Endothelial cell of hepatic sinusoid (primary cell): ENCODE measurements around the gene CEP41.

Experiments used
- in situ Hi-C: cut with HindIII; loops from 2 replicates; pipeline ENCODE4 v1.10.0; 2017; ENCODE audit warnings: low sequenced_read_pairs

The CEP41 gene

GRCh38 chr7:130372402-130373165, 68.2 kb downstream of the CEP41 start:
- in situ Hi-C loops = no loop called here

GRCh38 chr7:130371046-130371445, 69.8 kb downstream of the CEP41 start:
- in situ Hi-C loops = no loop called here

GRCh38 chr7:130369831-130370550, 70.8 kb downstream of the CEP41 start:
- in situ Hi-C loops = no loop called here

- in situ Hi-C loops = no loop called here
Observed at GRCh38 chr7:130369110-130369711, 71.6 kb downstream of the CEP41 start.

- in situ Hi-C loops = no loop called here
Observed at GRCh38 chr7:130367836-130368746, 72.7 kb downstream of the CEP41 start.

- in situ Hi-C loops = no loop called here
Observed at GRCh38 chr7:130367088-130367755, 73.6 kb downstream of the CEP41 start.

- in situ Hi-C loops = no loop called here
Observed at GRCh38 chr7:130366564-130366963, 74.3 kb downstream of the CEP41 start.

GRCh38 chr7:130365511-130366441, 75.0 kb downstream of the CEP41 start:
- in situ Hi-C loops = no loop called here

GRCh38 chr7:130365088-130365487, 75.7 kb downstream of the CEP41 start:
- in situ Hi-C loops = no loop called here

GRCh38 chr7:130364451-130364850, 76.4 kb downstream of the CEP41 start:
- in situ Hi-C loops = no loop called here

- in situ Hi-C loops = no loop called here
Observed at GRCh38 chr7:130363026-130363847, 77.6 kb downstream of the CEP41 start.

GRCh38 chr7:130362251-130362816, 78.5 kb downstream of the CEP41 start:
- in situ Hi-C loops = no loop called here

- in situ Hi-C loops = no loop called here
Observed at GRCh38 chr7:130361681-130362080, 79.1 kb downstream of the CEP41 start.

GRCh38 chr7:130360518-130360917, 80.3 kb downstream of the CEP41 start:
- in situ Hi-C loops = no loop called here

GRCh38 chr7:130359276-130359857, 81.4 kb downstream of the CEP41 start:
- in situ Hi-C loops = no loop called here

- in situ Hi-C loops = no loop called here
Observed at GRCh38 chr7:130358471-130358870, 82.3 kb downstream of the CEP41 start.

GRCh38 chr7:130356876-130357611, 83.8 kb downstream of the CEP41 start:
- in situ Hi-C loops = no loop called here
